Measurements from ENCODE around the gene MKRN2OS. TPM values are rescaled to one million over a fixed set of nuclear protein-coding genes. Genes with fewer than 3 reads are reported as not detected.

MKRN2OS gene
- total and polyA plus RNA-seq, 3 donors from 2014 or later: not detected

- intact Hi-C loops (cut with DNase I; ENCODE audit: low total_unique reads): no loop called here
- WGBS, 2 donors: 83% methylated on average over 8 of the region's 8 CpGs
- no peak overlapping the region for H3K4me3 ChIP-seq
- DNase-seq: no peak
- TF ChIP-seq POLR2A (IDR thresholded peaks at IDR 0.05): no peak
- no peak for TF ChIP-seq CTCF (IDR thresholded peaks at IDR 0.05)
- H3K27me3 ChIP-seq: no peaks in the 10 kb centered on the region
- no peaks in the 10 kb centered on the region for H3K4me1 ChIP-seq
- no peaks in the 10 kb centered on the region for H3K36me3 ChIP-seq (ENCODE audit: low read depth, missing control alignments)
- no peak overlapping the region for H3K27ac ChIP-seq
- no peaks in the 10 kb centered on the region for H3K9me3 ChIP-seq
Measured at GRCh38 chr3:12507591-12508281, 37.6 kb downstream of the MKRN2OS start.

GRCh38 chr3:12506201-12506709 is 39.0 kb downstream of the MKRN2OS start:
- intact Hi-C loops (cut with DNase I; ENCODE audit: low total_unique reads): no loop called here
- H3K27me3 ChIP-seq: no peaks in the 10 kb centered on the region
- 90 to 91% methylated on average over 5 of the region's 5 CpGs for WGBS, 2 donors
- H3K36me3 ChIP-seq (ENCODE audit: low read depth, missing control alignments): no peaks in the 10 kb centered on the region
- DNase-seq: no peak
- H3K4me3 ChIP-seq: no peak overlapping the region
- H3K9me3 ChIP-seq: no peaks in the 10 kb centered on the region
- H3K27ac ChIP-seq: no peak overlapping the region
- H3K4me1 ChIP-seq: no peaks in the 10 kb centered on the region
- no peak for TF ChIP-seq POLR2A (IDR thresholded peaks at IDR 0.05)
- no peak for TF ChIP-seq CTCF (IDR thresholded peaks at IDR 0.05)

GRCh38 chr3:12503126-12503957 is 42.0 kb downstream of the MKRN2OS start:
- Histone ChIP-seq H3K9me3 (no peaks in the 10 kb centered on the region), H3K36me3 (ENCODE audit: low read depth, missing control alignments) (no peaks in the 10 kb centered on the region), H3K27me3 (no peaks in the 10 kb centered on the region), H3K27ac (no peak overlapping the region), H3K4me1 (no peaks in the 10 kb centered on the region), H3K4me3 (no peak overlapping the region)
- WGBS, 2 donors: 93 to 94% methylated on average over 18 of the region's 18 CpGs
- intact Hi-C loops (cut with DNase I; ENCODE audit: low total_unique reads): no loop called here
- TF ChIP-seq CTCF (IDR thresholded peaks at IDR 0.05): no peak
- TF ChIP-seq POLR2A (IDR thresholded peaks at IDR 0.05): no peak
- DNase-seq: no peak

GRCh38 chr3:12501360-12502020 is 43.8 kb downstream of the MKRN2OS start:
- Histone ChIP-seq H3K27ac (no peak overlapping the region), H3K4me1 (no peaks in the 10 kb centered on the region), H3K4me3 (no peak overlapping the region), H3K27me3 (no peaks in the 10 kb centered on the region), H3K36me3 (ENCODE audit: low read depth, missing control alignments) (no peaks in the 10 kb centered on the region), H3K9me3 (no peaks in the 10 kb centered on the region)
- intact Hi-C loops (cut with DNase I; ENCODE audit: low total_unique reads): no loop called here
- WGBS, 2 donors: 80 to 84% methylated on average over 7 of the region's 7 CpGs
- DNase-seq: no peak
- TF ChIP-seq POLR2A (IDR thresholded peaks at IDR 0.05) (no peak), CTCF (IDR thresholded peaks at IDR 0.05) (no peak)
